H1 (cell line): ENCODE measurements around the gene TTC28. TPM values are rescaled to one million over a fixed set of nuclear protein-coding genes. Genes with fewer than 3 reads are reported as not detected.

ENCODE experiments used
- ATF3 ChIP-seq: IDR thresholded peaks from 2 replicates; pipeline ENCODE4 v1.6.1; 2011; ENCODE audit warnings: low read depth, mild to moderate bottlenecking, low read length; ENCODE audit not compliant: insufficient read depth
- CBX8 ChIP-seq: fragments of 300-800, 300-1000 bp; sonication (generic); IDR thresholded peaks from 2 replicates; pipeline ENCODE4 v1.7.1; 2016; ENCODE audit warnings: low read depth, low read length, borderline replicate concordance
- CTBP2 ChIP-seq: IDR thresholded peaks from 2 replicates; pipeline ENCODE4 v1.7.0; 2011; ENCODE audit warnings: borderline replicate concordance, mild to moderate bottlenecking, moderate library complexity, mixed read lengths, low read length; ENCODE audit not compliant: insufficient read depth, insufficient read length
- SIN3A ChIP-seq, 2 experiments: IDR thresholded peaks in 1 of 2; conservative IDR thresholded peaks in 1 of 2; 2 replicates each; pipeline ENCODE4 v1.6.1; 2011 to 2012; ENCODE audit warnings: low read length in 2 of 2, improper control_type of control experiment in 1 of 2, low read depth in 1 of 2, mild to moderate bottlenecking in 1 of 2
- SIX5 ChIP-seq: IDR thresholded peaks from 2 replicates; pipeline ENCODE4 v1.6.1; 2011; ENCODE audit warnings: mild to moderate bottlenecking, low read depth, low read length
- SP2 ChIP-seq: IDR thresholded peaks from 2 replicates; pipeline ENCODE4 v1.6.1; 2012; ENCODE audit warnings: mild to moderate bottlenecking, low read length, inconsistent platforms
- TEAD4 ChIP-seq: IDR thresholded peaks from 2 replicates; pipeline ENCODE4 v1.6.1; 2012; ENCODE audit warnings: low read depth, low read length, inconsistent platforms, mixed read lengths
- YY1 ChIP-seq: IDR thresholded peaks from 2 replicates; pipeline ENCODE4 v1.6.1; 2011; ENCODE audit warnings: low read depth, mild to moderate bottlenecking, low read length
- polyA plus RNA-seq, 7 experiments: library from polyadenylated mRNA; depleted of rRNA in 3 of 7; stranded (reverse) in 5 of 7; unstranded in 2 of 7; fragments of >200 nt in 5 of 7; fragments of 200-250 nt in 2 of 7; gene quantifications; 1 replicate in 5 of 7; 2 replicates in 1 of 7; 4 replicates in 1 of 7; pipeline versions ENCODE4 v1.2.1 to v1.2.3, GENCODE V29; 2011 to 2013; ENCODE audit warnings: missing spikeins in 2 of 7, mixed read lengths in 2 of 7
- total RNA-seq: library from RNA; stranded (reverse); fragmentation: NEBNext Ultra II Directional; extraction: Animal tissue kit (Norgen Biotek cat#: 25700); gene quantifications from 2 replicates; pipeline ENCODE4 v1.2.1, GENCODE V29; 2021

Gene TTC28
- total and polyA plus RNA-seq, 2 of the 8 experiments (the other 6 are each of a cell fraction or from before 2014, with no cell fraction given): 2.6 to 12.6 TPM

GRCh38 chr22:28398981-28399380 is 280.7 kb downstream of the TTC28 start (continued):
- TF ChIP-seq SIN3A (conservative IDR thresholded peaks at IDR 0.05 in 1 of 2, IDR thresholded peaks at IDR 0.05 in 1 of 2; ENCODE audit: low read depth in 1 of 2, low read length in 2 of 2): no peak
- no peak for TF ChIP-seq YY1
- TF ChIP-seq SIX5: no peak
- TF ChIP-seq ATF3: no peak
- TF ChIP-seq CTBP2: no peak
- no peak for TF ChIP-seq CBX8
- TF ChIP-seq TEAD4: no peak
- no peak for TF ChIP-seq SP2
